Urothelium cell line (cell line): ENCODE measurements around the gene MUL1.

Experiments used
- DNase-seq: peaks from one replicate; pipeline ENCODE4 v3.0.0; 2011; ENCODE audit warnings: low spot score, mixed read lengths
- FAIRE-seq: peaks from 2 replicates; lab custom pipeline; 2011; peaks lifted over from hg19 to GRCh38; lab: Jason Lieb, UNC

Gene MUL1

GRCh38 chr1:20486457-20487235 is 21.3 kb downstream of the MUL1 start:
- FAIRE-seq (peak; percentile 65), DNase-seq (peak; percentile 73)

DNA sequence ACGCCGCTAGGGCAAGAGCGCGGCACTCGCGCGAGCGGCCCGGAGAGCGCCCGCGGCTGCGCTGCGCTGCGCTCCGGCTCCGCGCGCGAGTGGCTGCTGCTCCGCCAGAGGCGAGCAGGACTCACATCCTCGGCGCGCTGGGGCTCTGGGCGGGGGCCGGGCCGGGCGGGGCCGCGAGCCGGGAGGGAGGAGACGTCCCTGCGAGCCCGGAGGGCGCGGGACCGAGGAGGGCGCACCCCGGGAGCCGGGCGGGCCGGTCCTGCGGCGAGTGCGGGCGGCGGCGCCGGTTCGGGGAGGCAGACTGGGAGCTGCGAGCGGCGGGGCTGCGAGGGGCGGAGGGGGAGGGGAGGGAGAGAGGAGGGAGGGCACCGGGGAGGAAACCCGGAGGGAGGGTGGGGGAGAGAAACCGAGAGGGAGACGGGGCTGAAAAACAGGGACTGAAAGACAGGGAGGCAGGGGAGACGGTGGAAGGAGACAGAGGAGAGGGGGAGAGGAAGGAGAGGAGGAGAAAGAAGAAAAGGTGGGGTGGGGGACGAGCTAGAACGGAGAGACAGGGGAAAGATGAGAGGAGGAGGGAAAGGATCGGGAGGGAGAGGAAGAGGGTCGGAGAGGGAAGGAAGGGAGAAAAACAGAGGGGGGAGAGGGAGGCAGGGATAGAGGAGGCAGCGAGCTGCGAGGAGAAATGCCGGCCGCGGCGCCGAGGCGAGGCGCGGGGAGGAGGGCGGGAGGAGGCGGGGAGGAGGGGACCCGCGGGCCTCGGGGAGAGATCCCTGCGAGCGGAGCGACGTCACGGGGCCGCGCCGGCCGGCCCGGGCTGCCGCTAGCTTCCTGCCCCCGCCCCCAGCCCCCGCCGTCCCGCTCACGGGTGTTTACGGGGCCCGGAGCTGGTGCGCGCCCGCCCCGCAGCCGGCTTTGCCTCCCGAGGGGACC is 22.2 kb downstream of the MUL1 start, which contains the start of gene CAMK2N1:
Gene CAMK2N1, minus strand, starts transcription at position 684 of the 930 bp plus-strand sequence. CDS start 831 bp downstream, outside the sequence.
- peak; percentile 87 for DNase-seq
- no peak for FAIRE-seq

GRCh38 chr1:20484519-20485462 is 23.2 kb downstream of the MUL1 start:
- no peak for FAIRE-seq
- no peak for DNase-seq

GRCh38 chr1:20483833-20484518 is 24.0 kb downstream of the MUL1 start:
- peak; percentile 52 for DNase-seq
- no peak for FAIRE-seq

- DNase-seq (no peak), FAIRE-seq (no peak)
Measured at GRCh38 chr1:20483098-20483832, 24.7 kb downstream of the MUL1 start.

DNA sequence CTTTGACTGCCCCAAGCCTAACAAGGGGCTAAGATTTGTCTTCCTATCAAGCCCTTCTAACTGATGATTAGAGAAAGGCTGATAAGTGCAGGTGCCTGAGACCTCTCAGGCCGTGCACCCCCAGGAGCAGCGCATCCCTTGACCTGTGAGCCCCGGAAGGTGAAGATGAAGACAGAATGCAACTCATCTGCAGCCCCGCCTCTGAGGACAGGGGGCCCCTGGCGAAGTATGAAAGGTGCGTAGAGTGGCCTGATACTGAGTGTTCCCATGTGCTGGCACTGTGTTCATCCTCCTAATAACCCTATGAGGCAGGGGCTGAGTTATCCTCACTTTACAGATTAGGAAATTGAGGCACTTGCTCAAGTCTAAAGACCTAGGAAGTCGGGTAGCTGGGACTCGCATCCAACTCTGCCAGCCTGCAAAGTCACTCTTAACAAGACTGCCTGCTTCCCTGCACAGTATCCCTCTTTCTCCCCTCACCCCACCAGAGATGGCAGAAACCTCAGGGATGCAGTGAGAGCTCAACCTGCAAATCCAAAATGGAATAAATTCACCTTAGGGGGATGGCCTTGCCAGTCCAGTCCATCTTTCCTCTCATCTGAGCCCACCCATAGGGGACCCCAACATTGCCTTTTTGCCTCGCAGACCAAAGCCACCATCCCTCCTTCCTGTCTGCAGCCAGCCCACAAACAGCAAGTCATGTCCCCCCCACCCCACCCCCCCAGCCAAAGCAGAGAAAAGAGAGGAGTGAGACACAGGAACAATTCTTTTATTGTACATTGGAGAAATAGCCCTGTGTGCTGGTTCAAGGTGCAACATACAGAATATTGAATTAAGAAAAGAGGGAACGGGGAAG is 26.1 kb downstream of the MUL1 start:
- FAIRE-seq (no peak), DNase-seq (no peak)

GRCh38 chr1:20480951-20481617 is 26.9 kb downstream of the MUL1 start:
- FAIRE-seq, result no peak
- peak; percentile 25 for DNase-seq

DNA sequence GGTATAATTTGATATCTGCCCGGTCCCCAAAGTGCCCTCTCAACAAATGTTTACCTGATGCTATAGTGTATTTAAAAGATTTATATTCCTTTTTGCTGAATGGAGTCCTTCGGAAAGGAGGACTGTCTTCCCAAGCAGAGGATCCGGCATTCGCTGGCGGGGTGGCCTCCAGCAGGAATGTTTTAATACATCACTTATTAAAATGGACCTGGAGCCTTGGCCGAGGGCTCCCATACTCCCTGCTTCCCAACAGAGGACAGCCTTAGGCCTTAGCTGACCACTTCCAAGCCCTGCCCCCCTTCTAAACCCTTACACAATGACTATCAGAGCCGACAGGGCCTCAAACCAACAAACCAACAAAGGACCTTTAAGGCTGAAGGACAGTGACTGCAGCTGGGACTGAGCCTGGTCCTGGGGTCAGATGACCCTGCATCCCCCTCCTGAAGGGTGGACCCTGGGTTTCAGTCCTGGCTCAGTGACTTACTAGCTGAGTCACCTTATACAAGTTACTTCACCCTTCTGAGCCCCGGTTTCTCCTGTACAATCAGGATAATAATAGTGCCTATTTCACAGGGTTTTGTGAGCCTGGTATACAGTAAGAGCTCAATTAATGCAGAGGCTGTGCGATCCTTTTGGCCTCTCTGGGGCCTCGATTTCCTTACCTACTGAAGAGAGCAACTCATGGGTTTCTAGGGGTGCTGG is 27.6 kb downstream of the MUL1 start:
- no peak for FAIRE-seq
- DNase-seq, result no peak

GRCh38 chr1:20479840-20480239 is 28.1 kb downstream of the MUL1 start:
- DNase-seq (no peak), FAIRE-seq (no peak)

DNA sequence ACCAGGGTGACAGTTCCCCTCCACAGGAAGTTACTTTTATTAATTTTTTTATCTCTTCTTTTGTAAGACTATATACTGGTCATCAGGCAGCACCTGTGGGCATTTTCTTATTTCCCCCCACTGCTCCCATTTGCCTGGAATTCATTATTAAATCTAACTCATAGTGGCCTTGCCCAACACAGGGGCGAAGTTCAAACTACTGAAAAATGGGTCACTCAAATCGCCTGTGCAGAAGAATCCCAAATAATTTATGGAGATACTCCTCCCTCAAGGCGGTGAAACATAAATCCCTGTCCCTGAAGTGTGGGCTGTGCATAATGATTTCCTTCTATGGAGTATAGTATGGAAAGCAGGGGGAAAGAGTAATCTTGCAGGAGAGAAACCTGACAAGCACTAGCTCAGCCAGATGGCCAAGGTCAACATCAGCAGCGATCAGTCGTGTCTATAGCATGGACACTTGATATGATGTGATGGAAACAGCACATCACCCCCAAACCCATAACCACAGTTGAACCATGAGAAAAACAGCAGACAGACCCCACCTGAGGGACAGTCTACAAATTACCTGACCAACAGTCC is 29.8 kb downstream of the MUL1 start:
- no peak for FAIRE-seq

GRCh38 chr1:20477348-20478056 is 30.4 kb downstream of the MUL1 start:
- FAIRE-seq (no peak), DNase-seq (no peak)

More for the DNA sequence above, 29.8 kb downstream of the MUL1 start:
- DNase-seq, result no peak

DNA sequence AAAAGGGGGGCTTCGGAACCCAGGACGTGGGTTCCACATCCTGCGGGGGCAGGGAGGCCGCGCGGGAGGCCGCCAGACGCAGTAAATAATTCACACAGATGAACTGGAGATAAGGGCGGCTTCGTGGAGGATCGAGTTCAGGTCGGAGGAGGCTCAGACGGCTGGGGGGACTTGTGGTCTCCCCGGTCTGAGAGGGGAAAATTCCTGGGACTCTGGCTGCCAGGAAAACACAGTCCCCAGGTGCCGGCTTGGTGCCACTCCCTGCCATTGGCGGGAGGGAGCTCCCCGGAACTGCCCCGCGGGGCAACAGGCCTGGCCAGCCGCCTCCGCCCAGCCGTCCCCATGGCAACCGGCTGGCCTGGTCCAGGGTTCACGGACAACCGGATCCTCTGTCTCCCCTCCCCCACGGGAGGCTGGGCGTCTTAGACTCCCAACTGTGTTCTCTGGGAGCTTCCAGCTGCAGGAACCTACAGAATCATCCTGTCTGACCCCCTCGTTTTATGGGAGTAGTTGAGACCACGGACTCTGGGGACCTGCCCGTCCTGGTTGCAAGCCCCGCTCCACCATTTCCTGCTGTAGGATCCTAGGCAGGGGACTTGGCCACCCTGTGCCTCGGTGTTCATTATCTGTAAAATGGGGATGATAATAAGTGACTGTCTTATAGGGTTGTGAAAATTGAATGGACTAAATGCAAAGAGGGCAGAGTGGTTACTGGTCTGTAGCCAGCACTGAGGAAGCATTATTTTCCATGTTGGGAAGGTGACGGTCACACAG is 31.5 kb downstream of the MUL1 start:
- DNase-seq, result peak; percentile 64
- no peak for FAIRE-seq

DNA sequence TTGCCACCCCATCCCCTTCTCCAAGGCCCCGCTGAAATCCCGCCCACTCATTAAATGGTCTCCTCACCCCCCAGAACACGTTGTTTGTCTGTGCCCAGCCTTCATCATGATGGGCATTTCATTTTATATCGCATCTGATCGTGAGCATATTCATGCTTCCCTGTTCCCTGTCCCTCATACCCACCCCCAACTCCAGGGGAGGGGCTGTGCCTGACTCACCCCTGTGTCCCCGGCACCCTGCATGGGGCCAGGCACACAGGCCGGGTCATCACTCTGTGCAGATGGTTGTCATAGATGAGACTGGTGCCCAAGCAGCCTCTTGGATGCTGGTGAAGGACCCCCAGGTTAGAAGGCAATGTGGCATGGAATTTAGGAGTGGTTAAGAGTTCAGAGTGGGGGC is 33.0 kb downstream of the MUL1 start:
- FAIRE-seq, result no peak
- DNase-seq, result no peak

DNA sequence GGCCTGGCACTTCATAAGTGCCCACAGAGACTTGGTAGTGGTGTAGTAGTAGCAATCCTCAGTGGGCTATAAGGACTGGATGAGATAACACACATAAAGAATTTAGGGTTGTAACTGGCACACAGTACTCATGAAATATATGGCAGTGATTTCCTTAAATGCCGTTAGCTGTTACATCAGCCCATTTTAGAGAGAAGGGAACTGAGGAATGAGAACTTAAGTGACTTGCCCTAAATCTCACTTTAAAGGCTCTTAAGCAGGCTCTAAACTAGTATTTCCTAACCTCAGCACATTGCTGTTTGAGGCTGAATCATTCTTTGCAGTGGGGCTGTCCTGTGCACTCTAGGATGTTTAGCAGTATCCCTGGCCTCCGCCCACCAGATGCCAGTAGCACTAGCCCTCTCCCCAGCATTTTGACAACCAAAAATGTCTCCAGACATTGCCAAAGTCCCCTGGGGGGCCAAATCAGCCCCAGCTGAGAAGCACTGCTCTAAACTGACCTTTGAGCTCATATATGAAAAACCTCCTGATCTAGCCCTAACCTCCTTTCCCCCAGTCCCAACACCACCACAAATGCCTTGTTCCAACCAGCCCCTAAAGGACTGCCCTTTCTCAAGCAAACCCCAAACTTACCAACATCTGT is 33.5 kb downstream of the MUL1 start:
- DNase-seq (no peak), FAIRE-seq (no peak)

DNA sequence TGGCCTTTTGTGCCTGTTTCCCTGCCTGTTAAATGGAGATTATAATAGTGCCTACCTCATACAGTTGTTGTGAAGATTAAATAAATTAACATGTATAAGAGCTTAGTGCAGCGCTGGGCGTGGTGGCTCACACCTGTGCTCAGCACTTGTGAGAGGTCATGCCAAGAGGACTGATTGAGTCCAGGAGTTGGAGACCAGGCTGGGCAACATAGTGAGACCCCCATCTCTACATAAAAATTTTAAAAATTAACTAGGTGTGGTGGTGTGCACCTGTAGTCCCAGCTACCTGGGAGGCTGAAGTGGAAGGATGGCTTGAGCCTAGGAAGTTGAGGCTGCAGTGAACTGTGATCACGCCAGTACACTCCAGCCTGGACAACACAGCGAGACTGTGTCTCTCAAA is 34.1 kb downstream of the MUL1 start:
- no peak for DNase-seq
- FAIRE-seq, result no peak
